CD4-positive, CD25-positive, alpha-beta regulatory T cell (primary cell): ENCODE data around the gene KIF1B. TPM values are rescaled to one million over a fixed set of nuclear protein-coding genes. Genes with fewer than 3 reads are reported as not detected.
A peak's percentile ranks its signal among the peaks of the same experiment; 100 is the strongest.

Experiments
- ATAC-seq, 2 donors: fragments of 150-1000 bp; cut with Tn5 transposase; one replicate each; pipeline ENCODE4 v1.10.0; 2021; ENCODE audit warnings: low read depth in 2 of 2, moderate number of reproducible peaks in 2 of 2, moderate library complexity in 1 of 2
- DNase-seq, 3 donors: peaks; one replicate each; pipeline versions ENCODE4 v3.0.0 to v3.0.0-alpha.2; 2012 to 2022; ENCODE audit warnings: mixed read lengths in 1 of 3
- H3K27ac ChIP-seq: one replicate; pipeline ENCODE4 v1.7.0; 2013; ENCODE audit warnings: mild to moderate bottlenecking, low read length; ENCODE audit not compliant: insufficient read depth, poor library complexity, severe bottlenecking
- H3K27me3 ChIP-seq: one replicate; pipeline ENCODE4 v1.7.0; 2013; ENCODE audit warnings: low read length; ENCODE audit not compliant: control insufficient read depth, insufficient read depth
- H3K36me3 ChIP-seq: one replicate; pipeline ENCODE4 v1.7.0; 2013; ENCODE audit warnings: mild to moderate bottlenecking, low read length, moderate library complexity; ENCODE audit not compliant: control insufficient read depth, insufficient read depth
- H3K4me1 ChIP-seq: 2 replicates; pipeline ENCODE4 v1.7.0; 2013; ENCODE audit warnings: mild to moderate bottlenecking, low read length; ENCODE audit not compliant: insufficient read depth, control insufficient read depth, poor library complexity, severe bottlenecking
- H3K4me3 ChIP-seq: one replicate; pipeline ENCODE4 v1.7.0; 2013; ENCODE audit warnings: low read depth, mild to moderate bottlenecking, low read length, moderate library complexity
- H3K9me3 ChIP-seq, 2 experiments: 1 replicate in 1 of 2; 2 replicates in 1 of 2; pipeline ENCODE4 v1.7.0; 2013; ENCODE audit warnings: low read length in 2 of 2, mild to moderate bottlenecking in 1 of 2, moderate library complexity in 1 of 2; ENCODE audit not compliant: control insufficient read depth in 2 of 2
- H3K27ac Mint-ChIP-seq, 3 donors: one replicate each; pipeline ENCODE4 v1.8.0; 2020 to 2022; ENCODE audit warnings: mild to moderate bottlenecking in 3 of 3, mixed read lengths in 3 of 3, moderate library complexity in 2 of 3
- H3K27me3 Mint-ChIP-seq: one replicate; pipeline ENCODE4 v1.8.0; 2022; ENCODE audit warnings: mild to moderate bottlenecking, mixed read lengths
- H3K36me3 Mint-ChIP-seq: one replicate; pipeline ENCODE4 v1.8.0; 2020; ENCODE audit warnings: mixed read lengths
- H3K4me1 Mint-ChIP-seq, 4 donors: one replicate each; pipeline ENCODE4 v1.8.0; 2020 to 2022; ENCODE audit warnings: mixed read lengths in 4 of 4, mild to moderate bottlenecking in 1 of 4
- H3K4me3 Mint-ChIP-seq, 4 donors: one replicate each; pipeline ENCODE4 v1.8.0; 2020 to 2022; ENCODE audit warnings: mild to moderate bottlenecking in 4 of 4, mixed read lengths in 4 of 4, moderate library complexity in 3 of 4
- H3K9me3 Mint-ChIP-seq, 7 donors: one replicate each; pipeline ENCODE4 v1.8.0; 2020 to 2022; ENCODE audit warnings: mixed read lengths in 7 of 7, mild to moderate bottlenecking in 3 of 7, moderate library complexity in 2 of 7
- polyA plus RNA-seq, 4 donors: library from polyadenylated mRNA; unstranded; fragments of 300-500 nt; fragmentation: Illumina TruSeq; gene quantifications; one replicate each; pipeline ENCODE4 v1.2.3, GENCODE V29; 2021
- total RNA-seq: library from RNA; stranded (reverse); gene quantifications from one replicate; pipeline ENCODE4 v1.2.3, GENCODE V29; 2022

The KIF1B gene
- total and polyA plus RNA-seq, 5 donors from 2014 or later, result 0.79 to 26.6 (median 2.2) TPM

DNA sequence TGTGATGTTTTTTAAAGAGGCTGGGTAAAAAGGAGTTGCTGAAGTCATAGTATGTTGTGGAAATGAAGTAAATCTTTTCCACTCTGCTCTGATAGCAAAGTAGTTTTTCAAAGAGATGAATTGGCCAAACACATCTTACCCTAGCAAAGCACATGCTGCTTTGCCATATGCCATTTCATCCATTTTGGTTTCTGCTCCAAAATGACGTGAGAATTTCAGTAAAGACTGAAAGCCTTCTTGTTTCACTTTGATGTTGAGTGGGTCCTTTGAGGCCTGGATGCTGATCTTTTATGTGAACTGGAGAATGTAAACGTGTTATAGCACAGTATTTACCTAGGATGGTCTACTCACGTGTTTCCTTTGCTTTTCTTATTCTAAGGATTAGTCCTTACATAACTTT lies 115.2 kb downstream of the KIF1B start:
- H3K4me1 Mint-ChIP-seq, result peaks cover 0 to 2% (median 0%) of the 10 kb centered on the region in 4 donors
- Histone ChIP-seq H3K4me3 (peak overlapping the region; percentile 65), H3K4me1 (no peaks in the 10 kb centered on the region), H3K27me3 (no peaks in the 10 kb centered on the region), H3K9me3 (no peaks in the 10 kb centered on the region), H3K36me3 (peaks cover 4% of the 10 kb centered on the region), H3K27ac (peak overlapping the region; percentile 25)
- peak in 1 of 3 donors; percentile 5 for DNase-seq
- peak overlapping the region; percentile 14 to 82 (median 75) for H3K27ac Mint-ChIP-seq
- peaks cover 39% of the 10 kb centered on the region for H3K36me3 Mint-ChIP-seq
- no peak for ATAC-seq
- peaks cover 0 to 2% (median 0%) of the 10 kb centered on the region in 7 donors for H3K9me3 Mint-ChIP-seq
- H3K4me3 Mint-ChIP-seq, result peak overlapping the region in 2 of 4 donors; percentile 28 to 69
- H3K27me3 Mint-ChIP-seq, result no peaks in the 10 kb centered on the region

DNA sequence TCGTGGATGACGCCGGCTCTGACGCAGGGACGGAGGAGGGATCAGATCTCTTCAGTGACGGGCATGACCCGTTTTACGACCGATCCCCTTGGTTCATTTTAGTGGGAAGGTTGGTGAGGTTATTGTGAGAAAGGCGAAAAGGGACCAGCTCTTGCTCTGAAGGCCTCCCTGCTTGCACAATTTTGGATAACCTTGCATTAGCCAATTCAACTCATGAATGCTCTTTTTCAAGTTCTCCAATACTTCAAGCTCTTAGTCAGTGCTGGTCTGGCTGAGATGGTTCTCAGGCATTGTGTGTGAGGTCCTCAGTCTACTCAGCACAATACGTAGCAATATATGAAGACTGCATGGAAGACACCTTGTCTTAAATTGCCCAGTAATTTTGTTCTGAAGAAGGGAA lies 115.9 kb downstream of the KIF1B start:
- peaks cover 0 to 2% (median 0%) of the 10 kb centered on the region in 4 donors for H3K4me1 Mint-ChIP-seq
- Histone ChIP-seq H3K9me3 (no peaks in the 10 kb centered on the region), H3K27me3 (no peaks in the 10 kb centered on the region), H3K27ac (no peak overlapping the region), H3K4me1 (no peaks in the 10 kb centered on the region), H3K4me3 (no peak overlapping the region), H3K36me3 (peaks cover 4% of the 10 kb centered on the region)
- peaks cover 0 to 2% (median 0%) of the 10 kb centered on the region in 7 donors for H3K9me3 Mint-ChIP-seq
- peak overlapping the region; percentile 26 to 82 (median 75) for H3K27ac Mint-ChIP-seq
- ATAC-seq, result no peak
- DNase-seq, result no peak
- H3K4me3 Mint-ChIP-seq, result peak overlapping the region in 1 of 4 donors; percentile 62
- peaks cover 39% of the 10 kb centered on the region for H3K36me3 Mint-ChIP-seq
- no peaks in the 10 kb centered on the region for H3K27me3 Mint-ChIP-seq

DNA sequence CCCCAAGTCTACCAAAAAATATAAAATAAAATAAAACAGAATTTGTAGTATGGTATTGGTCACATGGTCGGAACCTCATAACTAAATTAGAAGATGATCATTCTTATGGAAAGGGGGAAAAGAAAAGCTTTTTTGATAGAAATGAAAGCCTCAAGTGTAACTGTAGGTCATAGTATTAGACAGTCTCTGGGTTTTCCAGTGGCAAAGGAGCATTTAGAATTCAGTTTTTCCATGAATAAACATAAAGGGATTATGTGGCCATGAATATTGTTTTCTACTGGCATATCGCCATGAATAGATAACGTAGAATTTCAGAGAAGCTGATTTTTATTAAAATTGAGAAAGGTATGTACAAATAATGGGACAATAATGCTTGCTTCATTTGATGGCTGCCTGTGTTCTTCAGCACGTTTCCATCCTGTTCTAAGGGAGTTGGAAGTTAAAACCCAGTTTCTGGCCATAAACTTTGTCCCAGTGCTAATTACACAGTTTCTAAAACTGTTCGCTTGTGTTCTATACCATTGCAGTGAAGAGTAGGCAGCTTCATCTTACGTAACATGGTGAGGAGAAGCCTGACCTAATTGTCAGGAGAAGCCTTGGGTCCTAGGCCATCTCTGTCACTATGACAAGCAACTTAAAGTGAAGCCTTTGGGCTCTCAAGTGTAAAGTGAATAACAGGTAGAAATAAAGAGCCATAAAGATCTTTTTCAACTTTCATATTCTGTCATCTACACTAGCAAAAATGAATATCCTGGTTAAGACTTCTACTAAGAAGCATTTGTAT lies 118.0 kb downstream of the KIF1B start:
- Mint-ChIP-seq H3K27me3 (no peaks in the 10 kb centered on the region), H3K4me1 (peaks cover 0 to 2% (median 0%) of the 10 kb centered on the region in 4 donors), H3K9me3 (peaks cover 0 to 2% (median 0%) of the 10 kb centered on the region in 7 donors), H3K27ac (no peak overlapping the region), H3K4me3 (no peak overlapping the region), H3K36me3 (peaks cover 38% of the 10 kb centered on the region)
- H3K36me3 ChIP-seq, result peaks cover 4% of the 10 kb centered on the region
- H3K4me3 ChIP-seq, result no peak overlapping the region
- no peaks in the 10 kb centered on the region for H3K27me3 ChIP-seq
- no peak overlapping the region for H3K27ac ChIP-seq
- H3K4me1 ChIP-seq, result no peaks in the 10 kb centered on the region
- no peaks in the 10 kb centered on the region for H3K9me3 ChIP-seq
- ATAC-seq (no peak), DNase-seq (no peak)

DNA sequence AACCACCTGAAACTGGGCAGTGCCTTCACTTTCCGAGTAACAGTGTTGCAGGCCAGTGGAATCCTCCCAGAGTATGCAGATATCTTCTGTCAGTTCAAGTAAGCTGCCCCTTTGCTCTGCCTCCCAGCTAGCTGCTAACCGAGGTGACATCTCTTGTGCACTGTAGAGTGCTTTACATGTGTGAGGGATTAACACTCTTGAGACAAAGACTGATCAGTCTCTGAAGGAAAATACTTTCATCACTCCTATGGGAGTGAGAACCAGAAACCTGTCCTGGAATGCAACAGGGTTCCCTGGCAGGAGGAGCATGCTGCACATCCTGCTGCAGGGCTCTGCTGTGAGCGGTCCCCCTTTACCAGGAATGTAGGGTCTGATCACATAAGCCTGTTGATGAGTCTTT lies 127.1 kb downstream of the KIF1B start:
- Mint-ChIP-seq H3K9me3 (no peaks in the 10 kb centered on the region), H3K36me3 (peaks cover 42% of the 10 kb centered on the region), H3K4me3 (no peak overlapping the region), H3K4me1 (no peaks in the 10 kb centered on the region), H3K27me3 (no peaks in the 10 kb centered on the region), H3K27ac (no peak overlapping the region)
- Histone ChIP-seq H3K4me1 (no peaks in the 10 kb centered on the region), H3K27ac (no peak overlapping the region), H3K36me3 (peaks cover 36% of the 10 kb centered on the region), H3K27me3 (no peaks in the 10 kb centered on the region), H3K4me3 (no peak overlapping the region), H3K9me3 (no peaks in the 10 kb centered on the region)
- ATAC-seq (no peak), DNase-seq (no peak)

DNA sequence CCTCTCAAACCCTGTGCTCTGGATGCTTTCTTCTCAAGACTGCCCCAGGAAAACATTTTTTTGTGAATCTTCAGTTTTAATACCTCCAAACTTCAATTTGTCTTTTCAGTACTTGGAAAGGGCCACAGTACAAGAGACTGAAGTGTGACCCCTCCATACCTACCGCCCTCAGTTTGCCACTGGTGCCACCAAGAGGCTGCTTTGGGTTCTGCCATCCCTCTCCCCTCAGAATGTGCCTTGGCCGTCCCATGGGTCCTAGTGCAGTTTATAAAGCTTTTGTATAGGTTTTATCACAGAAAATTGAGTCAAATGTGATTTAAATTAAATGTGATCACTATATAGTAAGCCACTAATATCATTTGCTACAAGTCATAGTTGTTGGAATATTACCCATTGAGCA lies 127.7 kb downstream of the KIF1B start:
- no peaks in the 10 kb centered on the region for H3K27me3 ChIP-seq
- Mint-ChIP-seq H3K9me3 (no peaks in the 10 kb centered on the region), H3K27me3 (no peaks in the 10 kb centered on the region), H3K27ac (peak overlapping the region in 1 of 3 donors; percentile 59), H3K36me3 (peaks cover 42% of the 10 kb centered on the region), H3K4me3 (no peak overlapping the region), H3K4me1 (no peaks in the 10 kb centered on the region)
- no peak overlapping the region for H3K4me3 ChIP-seq
- H3K4me1 ChIP-seq, result no peaks in the 10 kb centered on the region
- no peak for ATAC-seq
- peak in 1 of 3 donors; percentile 38 for DNase-seq
- H3K36me3 ChIP-seq, result peaks cover 42% of the 10 kb centered on the region
- no peaks in the 10 kb centered on the region for H3K9me3 ChIP-seq
- H3K27ac ChIP-seq, result no peak overlapping the region

DNA sequence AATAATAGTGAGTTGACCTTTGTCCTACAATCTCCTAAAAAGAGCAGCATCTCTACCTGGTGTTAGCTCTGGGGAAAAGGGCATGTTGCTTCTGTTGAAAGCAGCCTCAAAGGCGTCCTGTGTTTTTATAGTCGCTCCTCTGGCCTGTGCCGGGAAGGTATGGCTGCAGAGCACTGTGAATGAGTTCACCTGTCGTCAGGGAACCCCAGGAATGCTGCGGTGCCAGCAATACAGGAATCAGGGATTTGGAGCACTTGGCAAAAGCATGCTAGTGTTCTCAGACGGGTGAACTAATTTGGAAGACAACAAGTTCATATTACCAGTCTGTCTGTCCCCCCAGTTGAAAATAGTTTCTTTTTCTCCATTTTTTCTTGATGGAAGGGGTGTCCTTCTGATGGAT lies 128.2 kb downstream of the KIF1B start:
- no peaks in the 10 kb centered on the region for H3K9me3 Mint-ChIP-seq
- H3K27me3 ChIP-seq, result no peaks in the 10 kb centered on the region
- H3K27ac ChIP-seq, result no peak overlapping the region
- ATAC-seq, result no peak
- DNase-seq, result no peak
- H3K36me3 ChIP-seq, result peaks cover 44% of the 10 kb centered on the region
- no peaks in the 10 kb centered on the region for H3K4me1 ChIP-seq
- H3K9me3 ChIP-seq, result no peaks in the 10 kb centered on the region
- peaks cover 45% of the 10 kb centered on the region for H3K36me3 Mint-ChIP-seq
- H3K27ac Mint-ChIP-seq, result peak overlapping the region in 1 of 3 donors; percentile 59
- no peaks in the 10 kb centered on the region for H3K4me1 Mint-ChIP-seq
- no peak overlapping the region for H3K4me3 Mint-ChIP-seq
- no peak overlapping the region for H3K4me3 ChIP-seq
- no peaks in the 10 kb centered on the region for H3K27me3 Mint-ChIP-seq

DNA sequence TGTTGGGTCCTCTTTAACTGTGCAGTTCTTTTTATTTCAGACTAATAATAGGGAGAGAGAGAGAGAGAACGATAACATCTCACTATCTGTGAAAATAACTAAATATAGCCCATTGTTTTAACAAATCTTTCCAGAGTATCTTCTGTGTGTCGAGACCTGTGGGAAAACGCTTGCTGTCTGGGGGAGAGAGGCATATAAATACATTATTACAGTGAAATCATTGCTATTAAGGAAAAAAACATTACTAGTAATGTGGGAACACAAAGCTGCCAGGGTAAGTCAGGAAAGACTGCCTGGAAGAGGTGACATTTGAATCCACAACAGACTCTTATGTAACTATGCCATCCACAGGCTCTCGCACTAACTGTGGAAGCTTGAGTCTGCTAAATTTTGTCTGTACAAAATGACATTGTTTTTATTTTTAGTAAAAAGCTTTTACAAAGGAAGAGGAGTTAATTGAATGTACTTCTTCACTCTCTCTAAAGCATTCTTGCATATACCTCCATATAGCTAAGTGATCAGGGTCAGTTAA lies 128.7 kb downstream of the KIF1B start:
- Mint-ChIP-seq H3K4me1 (no peaks in the 10 kb centered on the region), H3K36me3 (peaks cover 48% of the 10 kb centered on the region), H3K9me3 (no peaks in the 10 kb centered on the region), H3K4me3 (no peak overlapping the region), H3K27me3 (no peaks in the 10 kb centered on the region), H3K27ac (peak overlapping the region in 1 of 3 donors; percentile 59)
- no peak overlapping the region for H3K4me3 ChIP-seq
- H3K9me3 ChIP-seq, result no peaks in the 10 kb centered on the region
- no peak overlapping the region for H3K27ac ChIP-seq
- H3K4me1 ChIP-seq, result no peaks in the 10 kb centered on the region
- ATAC-seq, result no peak
- DNase-seq, result no peak
- no peaks in the 10 kb centered on the region for H3K27me3 ChIP-seq
- peaks cover 46% of the 10 kb centered on the region for H3K36me3 ChIP-seq

DNA sequence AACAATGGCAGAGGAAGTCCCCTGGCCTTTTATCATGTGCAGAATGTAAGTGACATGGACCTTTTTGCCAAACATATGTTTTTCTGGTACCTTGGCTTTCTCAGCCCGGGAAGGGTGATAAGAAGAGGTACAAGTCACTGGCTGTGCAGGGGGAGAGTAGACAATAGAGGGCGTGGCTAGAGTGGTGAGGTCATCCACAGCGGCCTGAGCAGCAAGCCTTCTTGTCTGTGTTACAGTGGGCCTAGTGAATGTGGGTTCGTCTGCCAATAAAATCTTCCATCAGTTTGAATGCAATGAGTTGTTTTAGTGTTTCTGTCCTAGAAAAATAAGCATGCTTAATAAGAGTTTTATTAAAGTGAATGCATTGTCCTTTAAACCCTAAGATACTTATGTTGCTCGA lies 129.4 kb downstream of the KIF1B start:
- Histone ChIP-seq H3K4me3 (no peak overlapping the region), H3K36me3 (peaks cover 46% of the 10 kb centered on the region), H3K4me1 (no peaks in the 10 kb centered on the region), H3K27ac (no peak overlapping the region), H3K9me3 (no peaks in the 10 kb centered on the region), H3K27me3 (no peaks in the 10 kb centered on the region)
- Mint-ChIP-seq H3K4me3 (no peak overlapping the region), H3K27me3 (no peaks in the 10 kb centered on the region), H3K36me3 (peaks cover 41% of the 10 kb centered on the region), H3K27ac (no peak overlapping the region), H3K4me1 (no peaks in the 10 kb centered on the region), H3K9me3 (no peaks in the 10 kb centered on the region)
- DNase-seq (no peak), ATAC-seq (no peak)
